Measurements from ENCODE around the gene KRTAP19-7. TPM values are rescaled to one million over a fixed set of nuclear protein-coding genes. Genes with fewer than 3 reads are reported as not detected.

The KRTAP19-7 gene
- total and polyA plus RNA-seq, 2 of the 8 experiments (the other 6 are each of a cell fraction or from before 2014, with no cell fraction given), result not detected

GRCh38 chr21:30563072-30563471, 2.0 kb upstream of the KRTAP19-7 start:
- Histone ChIP-seq H2BK15ac (ENCODE audit: low read length) (no peak overlapping the region), H3K4ac (replicated peaks; ENCODE audit: insufficient read length, low read depth, low read length) (no peak overlapping the region), H3K27ac (ENCODE audit: low read depth, low read length) (no peak overlapping the region), H3K27me3 (replicated peaks in 1 of 4; ENCODE audit: control insufficient read depth in 3 of 4, extremely low read depth in 1 of 4, insufficient read depth in 3 of 4, low read length in 3 of 4) (no peaks in the 10 kb centered on the region), H3K79me1 (ENCODE audit: low read depth, low read length) (no peaks in the 10 kb centered on the region), H3K4me1 (replicated peaks in 1 of 4; ENCODE audit: control insufficient read depth in 3 of 4, insufficient read depth in 4 of 4, low read length in 3 of 4) (no peaks in the 10 kb centered on the region), H2BK5ac (ENCODE audit: low read depth, low read length) (no peak overlapping the region), H3K79me2 (ENCODE audit: control insufficient read depth in 1 of 2, insufficient read depth in 2 of 2, low read length in 2 of 2) (no peaks in the 10 kb centered on the region), H4K91ac (replicated peaks; ENCODE audit: insufficient read length, low read length) (no peak overlapping the region), H4K5ac (ENCODE audit: insufficient read length, low read depth, low read length) (no peak overlapping the region), H3K4me3 (ENCODE audit: extremely low read depth in 1 of 4, insufficient read depth in 2 of 4, low read depth in 3 of 4, low read length in 4 of 4) (no peak overlapping the region), H2AK5ac (ENCODE audit: low read depth, low read length) (no peak overlapping the region), H3K18ac (ENCODE audit: extremely low read depth, low read length) (no peak overlapping the region), H3K36me3 (ENCODE audit: control insufficient read depth in 2 of 4, insufficient read depth in 4 of 4, low read length in 3 of 4) (no peaks in the 10 kb centered on the region), H3K23ac (ENCODE audit: insufficient read length) (no peak overlapping the region), H3K9me3 (ENCODE audit: insufficient read depth in 2 of 2, low read depth in 1 of 2, low read length in 1 of 2) (0 out of 4 replicates have a peak, but pooled peaks cover 0 to 4% of the 10 kb centered on the region in 2 experiments), H3K23me2 (ENCODE audit: low read depth, low read length) (no peaks in the 10 kb centered on the region), H2BK12ac (ENCODE audit: low read depth, low read length) (no peak overlapping the region), H2BK120ac (replicated peaks; ENCODE audit: low read depth, low read length) (no peak overlapping the region), H2AFZ (ENCODE audit: low read length) (no peak overlapping the region), H3K4me2 (ENCODE audit: insufficient read depth in 1 of 2, low read depth in 2 of 2, low read length in 2 of 2) (no peak overlapping the region), H4K8ac (ENCODE audit: extremely low read depth, insufficient read depth, low read length) (no peak overlapping the region), H3K14ac (ENCODE audit: insufficient read length) (no peak overlapping the region), H4K20me1 (replicated peaks in 1 of 2; ENCODE audit: control insufficient read depth in 1 of 2, insufficient read depth in 2 of 2, low read length in 2 of 2) (no peaks in the 10 kb centered on the region), H3K56ac (replicated peaks; ENCODE audit: insufficient read length, low read depth, low read length) (no peak overlapping the region), H2BK20ac (ENCODE audit: low read length) (no peak overlapping the region), H3K9ac (replicated peaks in 1 of 4; ENCODE audit: extremely low read depth in 1 of 4, low read depth in 3 of 4, low read length in 3 of 4) (no peak overlapping the region)
- no peak for DNase-seq (ENCODE audit: low read depth in 1 of 2, low spot score in 2 of 2)
- POLR2A ChIA-PET (ENCODE audit: partially characterized antibody), result no interaction called here
- 72% methylated on average over 6 of the region's 6 CpGs; no CpG with 5 or more reads in 1 of the 2 experiments for WGBS, 2 experiments (ENCODE audit: extremely low coverage in 1 of 2, insufficient coverage in 1 of 2, insufficient read length in 1 of 2, insufficient replicate concordance in 2 of 2, low coverage in 1 of 2, low lambda C conversion rate in 2 of 2, missing lambda C conversion rate in 1 of 2)
- CTCF ChIA-PET (ENCODE audit: partially characterized antibody), result no interaction called here
- FAIRE-seq, result no peak
- TF ChIP-seq CTBP2 (IDR thresholded peaks at IDR 0.05; ENCODE audit: borderline replicate concordance, insufficient read depth, insufficient read length, low read length) (no peak), TBP (IDR thresholded peaks at IDR 0.05; ENCODE audit: low read depth, low read length) (no peak), SIRT6 (IDR thresholded peaks at IDR 0.05; ENCODE audit: low read length) (no peak), E2F6 (IDR thresholded peaks at IDR 0.05) (no peak), HDAC2 (IDR thresholded peaks at IDR 0.05; ENCODE audit: borderline replicate concordance in 1 of 2, low read depth in 2 of 2, low read length in 2 of 2) (no peak), BRCA1 (IDR thresholded peaks at IDR 0.05; ENCODE audit: low read depth, low read length) (no peak), CTCF (IDR thresholded peaks at IDR 0.05; ENCODE audit: control extremely low read depth in 1 of 3, insufficient read depth in 1 of 3, low read depth in 1 of 3, low read length in 3 of 3) (no peak), CHD1 (IDR thresholded peaks at IDR 0.05; ENCODE audit: low read depth, low read length) (no peak), KDM5A (IDR thresholded peaks at IDR 0.05; ENCODE audit: low read length) (no peak), POLR2A (IDR thresholded peaks at IDR 0.05; ENCODE audit: control extremely low read depth in 1 of 2, low read depth in 2 of 2, low read length in 2 of 2) (no peak), TCF12 (IDR thresholded peaks at IDR 0.05; ENCODE audit: low read depth, low read length) (no peak), NANOG (IDR thresholded peaks at IDR 0.05; ENCODE audit: insufficient read depth, low read depth, low read length, poor library complexity, severe bottlenecking) (no peak)
